ENCODE measurements around the gene RTEL1.

Gene RTEL1

GRCh38 chr20:63740070-63740626, 82.0 kb downstream of the RTEL1 start:
- DNase-seq = no peak
- H3K27me3 ChIP-seq (replicated peaks) = no peaks in the 10 kb centered on the region
- in situ Hi-C loops (cut with HindIII; ENCODE audit: low pct_ligation_motif_present, low sequenced_read_pairs) = no loop called here
- H3K4me3 ChIP-seq (ENCODE audit: low read depth, low read length) = peak overlapping the region; percentile 55
- H3K36me3 ChIP-seq (replicated peaks) = peaks cover 25% of the 10 kb centered on the region
- no peak for TF ChIP-seq CTCF (IDR thresholded peaks at IDR 0.05; ENCODE audit: low read depth, low read length, missing control alignments)
- peak overlapping the region; percentile 36 for H3K27ac ChIP-seq

- no peaks in the 10 kb centered on the region for H3K27me3 ChIP-seq (replicated peaks)
- peak; percentile 43 for TF ChIP-seq CTCF (IDR thresholded peaks at IDR 0.05; ENCODE audit: low read depth, low read length, missing control alignments)
- H3K4me3 ChIP-seq (ENCODE audit: low read depth, low read length) = peak overlapping the region; percentile 55
- DNase-seq = peak; percentile 76
- H3K27ac ChIP-seq = peak overlapping the region; percentile 36
- H3K36me3 ChIP-seq (replicated peaks) = peaks cover 19% of the 10 kb centered on the region
- in situ Hi-C loops (cut with HindIII; ENCODE audit: low pct_ligation_motif_present, low sequenced_read_pairs) = no loop called here
Measured at GRCh38 chr20:63740627-63741353, 82.7 kb downstream of the RTEL1 start.

GRCh38 chr20:63741354-63741675, 83.2 kb downstream of the RTEL1 start:
- H3K27ac ChIP-seq = no peak overlapping the region
- H3K27me3 ChIP-seq (replicated peaks) = no peaks in the 10 kb centered on the region
- no peak for TF ChIP-seq CTCF (IDR thresholded peaks at IDR 0.05; ENCODE audit: low read depth, low read length, missing control alignments)
- DNase-seq = no peak
- peak overlapping the region; percentile 55 for H3K4me3 ChIP-seq (ENCODE audit: low read depth, low read length)
- in situ Hi-C loops (cut with HindIII; ENCODE audit: low pct_ligation_motif_present, low sequenced_read_pairs) = no loop called here
- peaks cover 15% of the 10 kb centered on the region for H3K36me3 ChIP-seq (replicated peaks)

- in situ Hi-C loops (cut with HindIII; ENCODE audit: low pct_ligation_motif_present, low sequenced_read_pairs) = no loop called here
- TF ChIP-seq CTCF (IDR thresholded peaks at IDR 0.05; ENCODE audit: low read depth, low read length, missing control alignments) = no peak
- no peak for DNase-seq
- Histone ChIP-seq H3K27ac (no peak overlapping the region), H3K4me3 (ENCODE audit: low read depth, low read length) (no peak overlapping the region), H3K27me3 (replicated peaks) (no peaks in the 10 kb centered on the region), H3K36me3 (replicated peaks) (peaks cover 15% of the 10 kb centered on the region)
Measured at GRCh38 chr20:63741676-63742380, 83.7 kb downstream of the RTEL1 start.

GRCh38 chr20:63742381-63743024, 84.4 kb downstream of the RTEL1 start:
- Histone ChIP-seq H3K27me3 (replicated peaks) (no peaks in the 10 kb centered on the region), H3K4me3 (ENCODE audit: low read depth, low read length) (no peak overlapping the region), H3K36me3 (replicated peaks) (peaks cover 15% of the 10 kb centered on the region), H3K27ac (no peak overlapping the region)
- in situ Hi-C loops (cut with HindIII; ENCODE audit: low pct_ligation_motif_present, low sequenced_read_pairs) = no loop called here
- no peak for TF ChIP-seq CTCF (IDR thresholded peaks at IDR 0.05; ENCODE audit: low read depth, low read length, missing control alignments)
- DNase-seq = no peak

Measured in brain microvascular endothelial cell (primary cell).